GM12878 (cell line): ENCODE results near the gene AGBL3.

Experiments used
- ATF3 ChIP-seq: IDR thresholded peaks from 2 replicates; pipeline ENCODE4 v1.6.1; 2011; ENCODE audit warnings: low read depth, mild to moderate bottlenecking, low read length, moderate library complexity, borderline replicate concordance; ENCODE audit errors: extremely low read depth
- BRCA1 ChIP-seq: IDR thresholded peaks from 2 replicates; pipeline ENCODE4 v1.6.1; 2011; ENCODE audit warnings: low read depth, low read length, improper control_type of control experiment
- CTCF ChIP-seq, 3 experiments: IDR thresholded peaks in 2 of 3; conservative IDR thresholded peaks in 1 of 3; 2 replicates each; pipeline ENCODE4 v1.5.1; 2011; ENCODE audit warnings: low read depth in 3 of 3, low read length in 3 of 3, mild to moderate bottlenecking in 3 of 3, control low read depth in 2 of 3, moderate library complexity in 2 of 3, inconsistent platforms in 1 of 3, mixed read lengths in 1 of 3; ENCODE audit not compliant: control insufficient read depth in 2 of 3, insufficient read depth in 1 of 3; ENCODE audit errors: extremely low read depth in 1 of 3
- GABPA ChIP-seq: IDR thresholded peaks from 2 replicates; pipeline ENCODE4 v1.6.1; 2014; ENCODE audit warnings: antibody characterized with exemption, low read depth, mild to moderate bottlenecking, inconsistent platforms
- JUND ChIP-seq: IDR thresholded peaks from 2 replicates; pipeline ENCODE4 v1.6.1; 2012; ENCODE audit warnings: low read depth, mild to moderate bottlenecking, low read length, improper control_type of control experiment, moderate library complexity
- NR2C1 ChIP-seq: fragments of 450-650 bp; IDR thresholded peaks from 2 replicates; pipeline ENCODE4 v1.6.1; 2017; ENCODE audit warnings: antibody characterized with exemption, mild to moderate bottlenecking, moderate library complexity
- POLR2A ChIP-seq: IDR thresholded peaks from 2 replicates; pipeline ENCODE4 v1.6.1; 2011; ENCODE audit warnings: low read depth, mild to moderate bottlenecking, low read length
- RELA ChIP-seq: fragments of 450-650 bp; IDR thresholded peaks from 2 replicates; pipeline ENCODE4 v1.8.0; 2014; ENCODE audit warnings: borderline replicate concordance; ENCODE audit not compliant: partially characterized antibody
- SIX5 ChIP-seq: IDR thresholded peaks from 2 replicates; pipeline ENCODE4 v1.6.1; 2011; ENCODE audit warnings: mild to moderate bottlenecking, low read depth, low read length, moderate library complexity; ENCODE audit not compliant: severe bottlenecking
- SUPT20H ChIP-seq: IDR thresholded peaks from 2 replicates; pipeline ENCODE4 v1.6.1; 2011; ENCODE audit warnings: low read depth, mild to moderate bottlenecking, low read length, moderate library complexity, borderline replicate concordance; ENCODE audit not compliant: control insufficient read depth
- TCF12 ChIP-seq: IDR thresholded peaks from 2 replicates; pipeline ENCODE4 v1.6.1; 2011; ENCODE audit warnings: low read depth, mild to moderate bottlenecking, low read length
- ZBTB4 ChIP-seq: fragments of 450-650 bp; formaldehyde crosslinking; IDR thresholded peaks from 2 replicates; pipeline ENCODE4 v1.4.0; 2022; ENCODE audit warnings: mild to moderate bottlenecking, moderate library complexity

DNA sequence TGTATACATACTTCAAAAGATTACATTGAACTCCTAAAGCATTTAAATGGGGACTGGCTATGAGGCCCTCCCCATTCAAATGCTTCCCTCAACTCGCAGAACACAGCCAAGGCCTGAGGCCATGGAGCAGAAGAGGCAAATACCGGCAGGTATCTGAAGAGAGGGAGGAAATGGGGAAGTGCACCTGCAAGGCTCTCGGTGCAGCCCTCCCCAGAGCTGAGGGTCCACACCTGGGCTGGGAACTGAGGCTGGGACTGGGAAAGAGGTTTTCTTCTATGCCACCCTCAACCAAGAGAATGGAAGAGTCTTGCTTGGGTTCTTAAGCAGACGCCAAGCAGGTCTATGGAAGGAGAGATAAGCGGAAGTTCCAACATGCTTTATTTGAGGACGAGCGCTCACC is 197.2 kb downstream of the AGBL3 start:
- TF ChIP-seq CTCF (IDR thresholded peaks at IDR 0.05 in 2 of 3, conservative IDR thresholded peaks at IDR 0.05 in 1 of 3; ENCODE audit: control insufficient read depth in 2 of 3, extremely low read depth in 1 of 3, insufficient read depth in 1 of 3, low read depth in 3 of 3, low read length in 3 of 3) = no peak
- no peak for TF ChIP-seq SIX5
- no peak for TF ChIP-seq JUND
- TF ChIP-seq POLR2A = no peak
- no peak for TF ChIP-seq NR2C1
- TF ChIP-seq RELA = no peak
- no peak for TF ChIP-seq SUPT20H
- no peak for TF ChIP-seq GABPA
- TF ChIP-seq ATF3 = no peak
- no peak for TF ChIP-seq TCF12
- TF ChIP-seq BRCA1 = no peak
- TF ChIP-seq ZBTB4 (CRISPR knock-in tag) = no peak
